Stimulated activated CD4-positive, alpha-beta T cell treated with anti-CD3 and anti-CD28 coated beads, Interleukin-4, amount 100 ng/mL, for 4 hours (primary cell): ENCODE results near the gene ARHGEF17.

Source experiments
- DNase-seq, 2 experiments: peaks; one replicate each; pipeline ENCODE4 v3.0.0-alpha.2; 2020

ARHGEF17 gene

GRCh38 chr11:73334384-73335203 is 26.5 kb downstream of the ARHGEF17 start:
- no peak for DNase-seq

GRCh38 chr11:73335204-73335923 is 27.3 kb downstream of the ARHGEF17 start:
- DNase-seq, result peak; percentile 66 to 73

GRCh38 chr11:73337846-73338245 is 29.8 kb downstream of the ARHGEF17 start:
- DNase-seq, result no peak

GRCh38 chr11:73338279-73338678 is 30.2 kb downstream of the ARHGEF17 start:
- no peak for DNase-seq

GRCh38 chr11:73340164-73340563 is 32.1 kb downstream of the ARHGEF17 start:
- no peak for DNase-seq

- no peak for DNase-seq
Observed at GRCh38 chr11:73342633-73343032, 34.6 kb downstream of the ARHGEF17 start.

- DNase-seq, result no peak
Observed at GRCh38 chr11:73343076-73343873, 35.2 kb downstream of the ARHGEF17 start.

- DNase-seq, result no peak
Observed at GRCh38 chr11:73344191-73344607, 36.1 kb downstream of the ARHGEF17 start.

GRCh38 chr11:73345481-73346160 is 37.5 kb downstream of the ARHGEF17 start:
- no peak for DNase-seq

- no peak for DNase-seq
Observed at GRCh38 chr11:73346186-73346935, 38.3 kb downstream of the ARHGEF17 start.

- no peak for DNase-seq
Observed at GRCh38 chr11:73347067-73347466, 39.0 kb downstream of the ARHGEF17 start.

- DNase-seq, result no peak
Observed at GRCh38 chr11:73348838-73349237, 40.8 kb downstream of the ARHGEF17 start.

GRCh38 chr11:73349633-73350032 is 41.6 kb downstream of the ARHGEF17 start:
- no peak for DNase-seq

GRCh38 chr11:73350908-73351636 is 43.0 kb downstream of the ARHGEF17 start:
- peak; percentile 42 to 50 for DNase-seq

GRCh38 chr11:73353422-73353821 is 45.3 kb downstream of the ARHGEF17 start:
- no peak for DNase-seq

- no peak for DNase-seq
Observed at GRCh38 chr11:73355109-73355508, 47.0 kb downstream of the ARHGEF17 start.

GRCh38 chr11:73356979-73357860 is 49.1 kb downstream of the ARHGEF17 start:
- DNase-seq, result no peak

- no peak for DNase-seq
Observed at GRCh38 chr11:73358071-73358470, 50.0 kb downstream of the ARHGEF17 start.

GRCh38 chr11:73359341-73359740 is 51.3 kb downstream of the ARHGEF17 start:
- DNase-seq, result no peak
